ENCODE data around the gene ADAM12. TPM values are rescaled to one million over a fixed set of nuclear protein-coding genes. Genes with fewer than 3 reads are reported as not detected.
"Not testable (repeated sequence)": the region's sequence is repeated elsewhere in the genome, so short reads cannot be mapped to it uniquely, and the experiment has no call there.

The ADAM12 gene
- total RNA-seq, 1 experiment from 2014 or later, result 16.8 TPM

- BruUV-seq (replicated peaks), result no TSS peak
- Histone ChIP-seq H3K36me3 (ENCODE audit: low read depth) (no peaks in the 10 kb centered on the region), H3K79me2 (ENCODE audit: low read depth) (no peaks in the 10 kb centered on the region), H3K9me3 (ENCODE audit: insufficient read depth, low read depth) (no peaks in the 10 kb centered on the region), H3K4me1 (replicated peaks; ENCODE audit: insufficient read depth) (no peaks in the 10 kb centered on the region), H3K4me2 (no peak overlapping the region), H3F3A (ENCODE audit: insufficient read depth, low read depth) (no peaks in the 10 kb centered on the region), H2AFZ (no peak overlapping the region), H4K20me1 (ENCODE audit: insufficient read depth) (no peaks in the 10 kb centered on the region), H3K27ac (no peak overlapping the region), H3K4me3 (no peak overlapping the region), H3K9me2 (ENCODE audit: insufficient read depth) (no peaks in the 10 kb centered on the region), H3K27me3 (ENCODE audit: insufficient read depth, low read depth) (no peaks in the 10 kb centered on the region)
- intact Hi-C loops (cut with micrococcal nuclease; ENCODE audit: unreplicated experiment), result no loop called here
- POLR2A ChIA-PET (ENCODE audit: unreplicated experiment), result no interaction called here
- CTCF ChIA-PET, result no interaction called here
- DNase-seq, result no peak
- TF ChIP-seq EZH2 (IDR thresholded peaks at IDR 0.05; ENCODE audit: low read depth) (no peak), CTCF (conservative IDR thresholded peaks at IDR 0.05) (no peak)
These were observed 208.6 kb downstream of the ADAM12 start for GRCh38 chr10:126179637-126180036.

- Histone ChIP-seq H4K20me1 (ENCODE audit: insufficient read depth) (no peaks in the 10 kb centered on the region), H3K79me2 (ENCODE audit: low read depth) (no peaks in the 10 kb centered on the region), H3K4me1 (replicated peaks; ENCODE audit: insufficient read depth) (no peaks in the 10 kb centered on the region), H3K4me3 (no peak overlapping the region), H2AFZ (no peak overlapping the region), H3K9me3 (ENCODE audit: insufficient read depth, low read depth) (no peaks in the 10 kb centered on the region), H3K27ac (no peak overlapping the region), H3K9me2 (ENCODE audit: insufficient read depth) (no peaks in the 10 kb centered on the region), H3F3A (ENCODE audit: insufficient read depth, low read depth) (no peaks in the 10 kb centered on the region), H3K27me3 (ENCODE audit: insufficient read depth, low read depth) (no peaks in the 10 kb centered on the region), H3K36me3 (ENCODE audit: low read depth) (no peaks in the 10 kb centered on the region), H3K4me2 (no peak overlapping the region)
- ChIA-PET CTCF (no interaction called here), POLR2A (ENCODE audit: unreplicated experiment) (no interaction called here)
- intact Hi-C loops (cut with micrococcal nuclease; ENCODE audit: unreplicated experiment), result no loop called here
- DNase-seq, result no peak
- no peak for TF ChIP-seq EZH2 (IDR thresholded peaks at IDR 0.05; ENCODE audit: low read depth)
- no peak for TF ChIP-seq CTCF (conservative IDR thresholded peaks at IDR 0.05)
- no TSS peak for BruUV-seq (replicated peaks)
These were observed 210.8 kb downstream of the ADAM12 start for GRCh38 chr10:126177417-126178030.

DNA sequence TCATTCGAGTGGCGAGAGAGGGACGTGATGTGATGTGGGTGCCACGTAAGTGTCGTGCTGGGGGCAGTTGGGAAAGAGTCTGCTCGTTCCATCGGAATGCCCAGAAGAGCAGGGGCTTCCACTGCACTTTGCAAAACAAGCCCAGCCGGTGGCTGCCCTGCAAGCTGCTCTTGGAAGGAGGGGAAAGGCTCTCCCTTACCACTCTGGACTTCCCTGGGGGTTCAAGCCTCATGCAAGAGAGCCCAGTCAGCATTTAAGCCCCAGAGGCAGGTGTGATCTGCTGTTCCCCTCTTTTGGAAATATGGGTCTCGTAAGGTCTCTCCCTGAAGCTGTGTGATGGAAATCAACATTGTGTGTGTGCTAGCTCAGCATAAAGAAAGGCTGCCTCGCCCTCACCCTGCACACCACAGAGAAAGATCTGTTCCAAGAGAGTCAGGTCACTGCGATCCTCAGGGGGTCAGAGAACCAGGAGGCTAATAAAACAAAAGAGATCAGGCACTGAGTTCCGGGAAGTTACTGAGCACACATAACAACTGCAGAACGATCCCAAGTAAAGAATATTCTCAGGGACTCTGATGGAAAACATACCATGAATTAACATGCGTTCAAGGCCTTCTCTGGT is 212.5 kb downstream of the ADAM12 start:
- ChIA-PET POLR2A (ENCODE audit: unreplicated experiment) (no interaction called here), CTCF (no interaction called here)
- Histone ChIP-seq H3K27me3 (ENCODE audit: insufficient read depth, low read depth) (no peaks in the 10 kb centered on the region), H3K27ac (no peak overlapping the region), H3K4me2 (no peak overlapping the region), H3K79me2 (ENCODE audit: low read depth) (no peaks in the 10 kb centered on the region), H2AFZ (no peak overlapping the region), H3K36me3 (ENCODE audit: low read depth) (no peaks in the 10 kb centered on the region), H3K9me3 (ENCODE audit: insufficient read depth, low read depth) (no peaks in the 10 kb centered on the region), H3K9me2 (ENCODE audit: insufficient read depth) (no peaks in the 10 kb centered on the region), H3K4me3 (no peak overlapping the region), H3F3A (ENCODE audit: insufficient read depth, low read depth) (no peaks in the 10 kb centered on the region), H4K20me1 (ENCODE audit: insufficient read depth) (no peaks in the 10 kb centered on the region), H3K4me1 (replicated peaks; ENCODE audit: insufficient read depth) (no peaks in the 10 kb centered on the region)
- intact Hi-C loops (cut with micrococcal nuclease; ENCODE audit: unreplicated experiment), result no loop called here
- DNase-seq, result no peak
- no peak for TF ChIP-seq CTCF (conservative IDR thresholded peaks at IDR 0.05)
- no peak for TF ChIP-seq EZH2 (IDR thresholded peaks at IDR 0.05; ENCODE audit: low read depth)
- BruUV-seq (replicated peaks), result no TSS peak

GRCh38 chr10:126172755-126173154 is 215.5 kb downstream of the ADAM12 start:
- intact Hi-C loops (cut with micrococcal nuclease; ENCODE audit: unreplicated experiment), result not testable (repeated sequence)

More at GRCh38 chr10:126172755-126173154, 215.5 kb downstream of the ADAM12 start:
- H3K79me2 ChIP-seq (ENCODE audit: low read depth); H2AFZ ChIP-seq; H3F3A ChIP-seq (ENCODE audit: insufficient read depth, low read depth); DNase-seq; BruUV-seq (replicated peaks); H3K4me2 ChIP-seq; H3K4me3 ChIP-seq; H3K4me1 ChIP-seq (replicated peaks; ENCODE audit: insufficient read depth); H3K9me3 ChIP-seq (ENCODE audit: insufficient read depth, low read depth); H4K20me1 ChIP-seq (ENCODE audit: insufficient read depth); POLR2A ChIA-PET (ENCODE audit: unreplicated experiment); CTCF ChIA-PET; H3K36me3 ChIP-seq (ENCODE audit: low read depth); H3K27me3 ChIP-seq (ENCODE audit: insufficient read depth, low read depth); H3K27ac ChIP-seq; H3K9me2 ChIP-seq (ENCODE audit: insufficient read depth): not testable (repeated sequence)
